OCI-LY1 (cell line): ENCODE measurements around the gene AMDHD2.
A peak's percentile ranks its signal among the peaks of the same experiment; 100 is the strongest.

Experiments
- H2AFZ ChIP-seq: fragments of 200-600 bp; sonication (generic), shearing (Covaris generic); 2 replicates; pipeline ENCODE4 v1.6.0; 2014; ENCODE audit warnings: antibody characterized with exemption, mild to moderate bottlenecking, low read length
- H3F3A ChIP-seq: fragments of 200-600 bp; sonication (generic), shearing (Covaris generic); 2 replicates; pipeline ENCODE4 v1.6.0; 2014; ENCODE audit warnings: mild to moderate bottlenecking, antibody characterized with exemption, low read length, moderate library complexity; ENCODE audit not compliant: insufficient read depth
- H3K27ac ChIP-seq: fragments of 200-600 bp; sonication (generic); 2 replicates; pipeline ENCODE4 v1.5.1; 2014; ENCODE audit warnings: low read length, mixed run types, mild to moderate bottlenecking, low read depth; ENCODE audit not compliant: poor library complexity, severe bottlenecking
- H3K27me3 ChIP-seq: fragments of 200-600 bp; sonication (generic); 2 replicates; pipeline ENCODE4 v1.6.0; 2014; ENCODE audit warnings: antibody characterized with exemption, mild to moderate bottlenecking, low read length, moderate library complexity; ENCODE audit not compliant: insufficient read depth
- H3K36me3 ChIP-seq: fragments of 200-600 bp; sonication (generic); 2 replicates; pipeline ENCODE4 v1.6.1; 2014; ENCODE audit warnings: mild to moderate bottlenecking, antibody characterized with exemption, low read length, moderate library complexity, mixed read lengths; ENCODE audit not compliant: insufficient read depth
- H3K4me1 ChIP-seq: fragments of 200-600 bp; sonication (generic); 2 replicates; pipeline ENCODE4 v1.5.1; 2014; ENCODE audit warnings: mild to moderate bottlenecking, low read length, moderate library complexity; ENCODE audit not compliant: insufficient read depth, severe bottlenecking
- H3K4me2 ChIP-seq: fragments of 200-600 bp; sonication (generic), shearing (Covaris generic); 2 replicates; pipeline ENCODE4 v1.6.1; 2014; ENCODE audit warnings: low read length
- H3K4me3 ChIP-seq: fragments of 200-600 bp; sonication (generic); 2 replicates; pipeline ENCODE4 v1.5.1; 2014; ENCODE audit warnings: low read length, low read depth, mild to moderate bottlenecking, mixed read lengths; ENCODE audit not compliant: poor library complexity, severe bottlenecking
- H3K79me2 ChIP-seq: fragments of 200-600 bp; shearing (Covaris generic); 2 replicates; pipeline ENCODE4 v1.6.1; 2016; ENCODE audit warnings: mixed run types, low read length, mixed read lengths; ENCODE audit not compliant: insufficient read depth
- H3K9ac ChIP-seq: fragments of 200-600 bp; sonication (generic), shearing (Covaris generic); 2 replicates; pipeline ENCODE4 v1.6.1; 2014; ENCODE audit warnings: mild to moderate bottlenecking, low read length, mixed read lengths
- H3K9me2 ChIP-seq: fragments of 200-600 bp; sonication (generic), shearing (Covaris generic); 2 replicates; pipeline ENCODE4 v1.6.1; 2014; ENCODE audit warnings: low read depth, mild to moderate bottlenecking, low read length, mixed read lengths
- H3K9me3 ChIP-seq: fragments of 200-600 bp; shearing (Covaris generic); 2 replicates; pipeline ENCODE4 v1.6.1; 2014; ENCODE audit warnings: low read length, mixed read lengths
- H4K20me1 ChIP-seq: fragments of 200-600 bp; sonication (generic), shearing (Covaris generic); 2 replicates; pipeline ENCODE4 v1.6.0; 2016; ENCODE audit warnings: mild to moderate bottlenecking, low read length; ENCODE audit not compliant: insufficient read depth
- CTCF ChIP-seq: fragments of 200-600 bp; sonication (generic), shearing (Covaris generic); IDR thresholded peaks from 2 replicates; pipeline ENCODE4 v1.5.1; 2017; ENCODE audit warnings: mild to moderate bottlenecking, antibody characterized with exemption, low read length, moderate library complexity, mixed read lengths
- EZH2 ChIP-seq: fragments of 200-600 bp; sonication (generic), shearing (Covaris generic); IDR thresholded peaks from 2 replicates; pipeline ENCODE4 v1.8.0; 2017; ENCODE audit warnings: borderline replicate concordance, mixed run types, mild to moderate bottlenecking, antibody characterized with exemption, low read length, moderate library complexity, mixed read lengths

Gene AMDHD2

DNA sequence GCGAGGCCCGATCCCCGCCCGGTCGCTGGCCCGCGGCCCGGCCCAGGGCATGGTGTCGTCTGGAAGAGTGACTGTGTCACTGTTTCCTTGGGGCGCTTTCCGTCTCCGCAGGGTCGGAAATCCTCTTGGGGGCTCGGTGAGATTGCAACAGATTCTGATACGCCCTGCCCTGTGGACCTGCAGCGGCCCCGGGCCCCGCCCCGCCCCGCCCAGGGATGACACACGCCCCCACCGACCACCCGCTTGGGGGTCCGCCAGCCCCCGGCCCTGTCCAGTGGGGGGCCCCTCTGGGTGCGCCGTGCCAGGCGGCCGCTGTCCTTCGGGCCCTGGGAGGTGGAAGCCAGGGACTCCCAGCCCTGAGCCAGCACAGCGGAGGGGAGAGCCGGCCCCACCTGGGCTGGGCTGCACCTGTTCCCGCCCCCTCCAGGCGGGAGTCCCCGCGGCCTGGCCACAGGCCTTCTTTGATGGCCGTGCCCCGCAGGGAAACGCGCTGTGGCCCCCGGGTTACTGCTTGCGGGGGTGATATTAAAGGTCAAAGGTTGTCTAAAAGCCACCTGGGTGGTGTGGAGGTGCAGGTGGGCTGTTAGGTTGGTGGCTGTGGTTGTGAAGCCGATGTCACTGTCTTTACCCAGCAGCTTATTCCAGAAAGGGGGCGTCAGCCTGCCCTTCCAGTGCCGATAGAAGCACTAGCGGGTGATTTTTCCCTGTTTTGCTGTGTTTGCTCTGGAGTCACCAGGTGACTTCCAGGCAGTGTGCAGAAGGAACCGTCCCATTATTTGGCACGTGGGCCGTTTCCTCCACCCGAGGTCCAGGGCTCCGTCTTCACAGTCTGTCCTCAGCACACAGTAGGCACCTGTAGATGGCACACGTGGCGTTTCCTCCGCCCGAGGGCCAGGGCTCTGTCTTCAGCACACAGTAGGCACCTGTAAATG, 44.5 kb upstream of the AMDHD2 start:
- TF ChIP-seq EZH2 (no peak), CTCF (no peak)
- Histone ChIP-seq H3K27ac (no peak overlapping the region), H3K79me2 (no peaks in the 10 kb centered on the region), H2AFZ (no peak overlapping the region), H3K9me3 (no peaks in the 10 kb centered on the region), H3K27me3 (peaks cover 17% of the 10 kb centered on the region), H3K9me2 (no peaks in the 10 kb centered on the region), H3K4me1 (peaks cover 31% of the 10 kb centered on the region), H3K9ac (peak overlapping the region; percentile 40), H4K20me1 (no peaks in the 10 kb centered on the region), H3K4me2 (peak overlapping the region; percentile 61), H3K4me3 (peak overlapping the region; percentile 64), H3F3A (no peaks in the 10 kb centered on the region), H3K36me3 (no peaks in the 10 kb centered on the region)

- no peak overlapping the region for H3K9ac ChIP-seq
- H3K27me3 ChIP-seq = peaks cover 17% of the 10 kb centered on the region
- TF ChIP-seq EZH2 (no peak), CTCF (no peak)
- peaks cover 30% of the 10 kb centered on the region for H3K4me1 ChIP-seq
- peak overlapping the region; percentile 61; the same call in 1 of the 2 replicates for H3K4me2 ChIP-seq
- H2AFZ ChIP-seq = no peak overlapping the region
- H3K79me2 ChIP-seq = no peaks in the 10 kb centered on the region
- H4K20me1 ChIP-seq = no peaks in the 10 kb centered on the region
- peak overlapping the region; percentile 64 for H3K4me3 ChIP-seq
- H3K9me3 ChIP-seq = no peaks in the 10 kb centered on the region
- no peaks in the 10 kb centered on the region for H3F3A ChIP-seq
- no peaks in the 10 kb centered on the region for H3K36me3 ChIP-seq
- H3K27ac ChIP-seq = no peak overlapping the region
- H3K9me2 ChIP-seq = no peaks in the 10 kb centered on the region
Measured at GRCh38 chr16:2476345-2476720, 43.8 kb upstream of the AMDHD2 start.

GRCh38 chr16:2476741-2477140, 43.4 kb upstream of the AMDHD2 start:
- H3K4me1 ChIP-seq = peaks cover 25% of the 10 kb centered on the region
- H3K27me3 ChIP-seq = peaks cover 17% of the 10 kb centered on the region

More at GRCh38 chr16:2476741-2477140, 43.4 kb upstream of the AMDHD2 start:
- H3K9me3 ChIP-seq = no peaks in the 10 kb centered on the region
- no peaks in the 10 kb centered on the region for H3K79me2 ChIP-seq
- no peak for TF ChIP-seq EZH2
- no peak for TF ChIP-seq CTCF
- H3K4me2 ChIP-seq = no peak overlapping the region
- H2AFZ ChIP-seq = no peak overlapping the region
- no peaks in the 10 kb centered on the region for H3F3A ChIP-seq
- H3K27ac ChIP-seq = no peak overlapping the region
- H4K20me1 ChIP-seq = no peaks in the 10 kb centered on the region
- H3K9ac ChIP-seq = no peak overlapping the region
- no peak overlapping the region for H3K4me3 ChIP-seq
- H3K36me3 ChIP-seq = no peaks in the 10 kb centered on the region
- H3K9me2 ChIP-seq = no peaks in the 10 kb centered on the region
